OCI-M1 (cell line): ENCODE data around the gene ETV3L.

Experiments
- DNase-seq: peaks from one replicate; lab custom pipeline; 2025; lab: John Stamatoyannopoulos, UW

The ETV3L gene

GRCh38 chr1:157099633-157100009 is at the start of gene ETV3L:
ETV3L (minus strand) TSS chr1:157099808; CDS start chr1:157099523, 285 bp downstream.
- no peak for DNase-seq

GRCh38 chr1:157147906-157148700 is 48.5 kb upstream of the ETV3L start:
- DNase-seq = no peak

- no peak for DNase-seq
Observed at GRCh38 chr1:157147037-157147436, 47.4 kb upstream of the ETV3L start.

- no peak for DNase-seq
Observed at GRCh38 chr1:157146244-157146643, 46.6 kb upstream of the ETV3L start.

DNA sequence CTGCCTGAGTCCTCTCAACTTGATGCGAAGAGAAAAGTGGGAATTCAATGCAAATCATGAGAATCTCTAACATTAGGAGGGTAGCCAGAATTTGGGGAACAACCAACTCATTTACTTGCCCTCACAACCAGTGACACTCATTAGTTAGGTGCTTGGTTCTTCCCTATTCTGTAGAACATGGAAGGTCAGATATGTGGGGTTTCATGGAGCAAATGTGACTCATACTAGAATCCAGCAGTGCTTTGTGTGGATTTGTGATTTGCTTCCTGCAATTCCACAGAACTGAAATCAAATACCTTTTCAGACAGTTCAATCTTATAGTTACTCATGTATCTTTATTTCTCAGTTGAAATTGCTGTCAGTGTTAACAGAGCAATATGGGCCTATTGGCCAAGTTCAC is 45.5 kb upstream of the ETV3L start:
- DNase-seq = no peak

DNA sequence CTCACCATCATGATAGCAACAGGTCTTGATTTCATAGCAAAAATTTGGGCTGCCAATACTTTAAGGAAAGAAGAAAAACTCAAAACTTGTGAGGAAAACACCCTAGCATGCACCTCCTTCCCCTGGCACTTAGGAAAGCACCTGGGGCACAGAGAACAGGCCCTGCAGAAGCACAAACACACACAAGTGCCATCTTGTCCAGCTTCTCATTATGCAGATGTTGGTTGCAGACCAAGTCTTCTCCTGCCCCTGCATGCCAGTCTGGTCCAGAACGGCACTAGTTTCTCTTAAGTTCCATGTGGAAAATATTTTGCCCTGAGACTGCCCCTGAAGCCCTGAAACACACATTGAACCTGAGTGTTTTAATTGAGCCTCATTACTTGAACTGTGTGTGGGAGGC is 44.9 kb upstream of the ETV3L start:
- DNase-seq = no peak

GRCh38 chr1:157142765-157143423 is 43.3 kb upstream of the ETV3L start:
- no peak for DNase-seq

- no peak for DNase-seq
Observed at GRCh38 chr1:157142201-157142600, 42.6 kb upstream of the ETV3L start.

GRCh38 chr1:157141212-157141855 is 41.7 kb upstream of the ETV3L start:
- DNase-seq = no peak

- no peak for DNase-seq
Observed at GRCh38 chr1:157140063-157140588, 40.5 kb upstream of the ETV3L start.

- no peak for DNase-seq
Observed at GRCh38 chr1:157139052-157139715, 39.6 kb upstream of the ETV3L start.

GRCh38 chr1:157138220-157139051 is 38.8 kb upstream of the ETV3L start, which contains the start of gene ETV3:
ETV3 (minus strand) TSS chr1:157138395; CDS start chr1:157136352, 2,043 bp downstream.
- peak; percentile 96 for DNase-seq

GRCh38 chr1:157137408-157138219 is 38.0 kb upstream of the ETV3L start:
- peak; percentile 57 for DNase-seq

- DNase-seq = no peak
Observed at GRCh38 chr1:157137046-157137407, 37.4 kb upstream of the ETV3L start.

- DNase-seq = no peak
Observed at GRCh38 chr1:157136133-157136532, 36.5 kb upstream of the ETV3L start.

- no peak for DNase-seq
Observed at GRCh38 chr1:157135646-157136045, 36.0 kb upstream of the ETV3L start.

- DNase-seq = no peak
Observed at GRCh38 chr1:157135070-157135469, 35.5 kb upstream of the ETV3L start.

- no peak for DNase-seq
Observed at GRCh38 chr1:157134442-157134841, 34.8 kb upstream of the ETV3L start.

DNA sequence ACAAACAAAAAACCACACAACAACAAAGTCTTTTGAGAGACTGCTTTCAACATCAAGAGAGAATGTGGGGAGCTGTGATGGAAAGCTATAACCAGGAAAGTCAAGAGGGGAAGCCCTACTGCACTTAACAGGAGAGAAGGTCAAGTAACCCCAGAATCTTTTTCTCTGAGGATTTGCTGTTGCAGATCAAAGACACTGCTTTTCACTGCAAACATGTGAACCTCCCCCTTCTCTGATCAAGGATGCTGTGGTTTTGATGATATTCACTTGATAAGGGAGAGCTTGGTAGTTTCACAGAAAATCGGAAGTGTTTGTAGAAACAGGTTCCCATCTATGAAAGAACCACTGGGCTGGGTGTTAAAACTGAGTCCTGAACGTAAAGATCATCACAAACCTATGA is 33.8 kb upstream of the ETV3L start:
- DNase-seq = no peak

GRCh38 chr1:157132616-157133167 is 33.1 kb upstream of the ETV3L start:
- peak; percentile 45 for DNase-seq
